SK-N-SH (cell line): ENCODE data around the gene SLC19A3. TPM values are rescaled to one million over a fixed set of nuclear protein-coding genes. Genes with fewer than 3 reads are reported as not detected.

ENCODE experiments used
- CTCF ChIA-PET: fragments of 300-600, 350-600 bp; formaldehyde crosslinking; extraction: SDS; loops from one replicate; lab custom pipeline; 2021; lab: Yijun Ruan, JAX
- POLR2A ChIA-PET: fragments of 350-600 bp; sonication (Branson Sonifier 250); formaldehyde crosslinking; extraction: SDS; loops from one replicate; lab custom pipeline; 2020; ENCODE audit warnings: antibody characterized with exemption, inconsistent platforms; lab: Yijun Ruan, JAX
- DNase-seq: peaks from one replicate; pipeline ENCODE4 v3.0.0; 2012
- H2AFZ ChIP-seq: fragments of 200-600 bp; sonication (generic); 2 replicates; pipeline ENCODE4 v1.8.1; 2016; ENCODE audit warnings: antibody characterized with exemption, mild to moderate bottlenecking, low read depth
- H3F3A ChIP-seq: fragments of 200-600 bp; sonication (generic); replicated peaks from 2 replicates; pipeline ENCODE3; 2016; ENCODE audit warnings: antibody characterized with exemption, mild to moderate bottlenecking; ENCODE audit not compliant: insufficient read depth
- H3K27ac ChIP-seq, 2 experiments: fragments of 200-500 bp in 1 of 2; fragments of 200-600 bp in 1 of 2; sonication (Bioruptor generic) in 1 of 2; sonication (generic), shearing (Covaris generic) in 1 of 2; 2 replicates each; pipeline versions ENCODE4 v1.5.1 to v1.6.1; 2014 to 2016; ENCODE audit warnings: low read depth in 2 of 2, inconsistent platforms in 1 of 2, low read length in 1 of 2, mild to moderate bottlenecking in 1 of 2, mixed read lengths in 1 of 2
- H3K27me3 ChIP-seq: fragments of 200-600 bp; sonication (generic), shearing (Covaris generic); 2 replicates; pipeline ENCODE4 v1.6.1; 2016; ENCODE audit warnings: mixed run types; ENCODE audit not compliant: insufficient read depth
- H3K36me3 ChIP-seq, 2 experiments: fragments of 200-500 bp in 1 of 2; fragments of 200-600 bp in 1 of 2; sonication (Bioruptor generic) in 1 of 2; sonication (generic) in 1 of 2; replicated peaks in 1 of 2; 2 replicates each; pipeline versions ENCODE3 to v1.5.1; 2014 to 2016; ENCODE audit warnings: low read length in 1 of 2, mild to moderate bottlenecking in 1 of 2; ENCODE audit not compliant: insufficient read depth in 2 of 2, control insufficient read depth in 1 of 2
- H3K4me1 ChIP-seq, 2 experiments: fragments of 200-500 bp in 1 of 2; fragments of 200-600 bp in 1 of 2; sonication (Bioruptor generic) in 1 of 2; sonication (generic), shearing (Covaris generic) in 1 of 2; 2 replicates each; pipeline versions ENCODE4 v1.5.1 to v1.6.1; 2014 to 2016; ENCODE audit warnings: low read depth in 1 of 2, low read length in 1 of 2, mixed run types in 1 of 2; ENCODE audit not compliant: insufficient read depth in 2 of 2, control insufficient read depth in 1 of 2
- H3K4me2 ChIP-seq: fragments of 200-600 bp; sonication (generic), shearing (Covaris generic); 2 replicates; pipeline ENCODE4 v1.6.1; 2017; ENCODE audit warnings: mixed run types
- H3K4me3 ChIP-seq, 2 experiments: fragments of 200-500 bp in 1 of 2; fragments of 200-600 bp in 1 of 2; sonication (Bioruptor generic) in 1 of 2; sonication (generic), shearing (Covaris generic) in 1 of 2; 2 replicates each; pipeline versions ENCODE4 v1.5.1 to v1.8.1; 2014 to 2016; ENCODE audit warnings: low read depth in 2 of 2, inconsistent platforms in 1 of 2, low read length in 1 of 2, mild to moderate bottlenecking in 1 of 2, mixed read lengths in 1 of 2, moderate library complexity in 1 of 2
- H3K79me2 ChIP-seq: fragments of 200-600 bp; sonication (generic); 2 replicates; pipeline ENCODE4 v1.8.1; 2017; ENCODE audit warnings: mild to moderate bottlenecking; ENCODE audit not compliant: insufficient read depth
- H3K9ac ChIP-seq: fragments of 200-600 bp; sonication (generic); 2 replicates; pipeline ENCODE4 v1.6.1; 2017; ENCODE audit warnings: mixed run types
- H3K9me2 ChIP-seq: fragments of 200-600 bp; sonication (generic); 2 replicates; pipeline ENCODE4 v1.6.1; 2017; ENCODE audit warnings: mixed run types
- H3K9me3 ChIP-seq: fragments of 200-600 bp; sonication (generic); 2 replicates; pipeline ENCODE4 v1.6.1; 2017; ENCODE audit warnings: mixed run types, mild to moderate bottlenecking, moderate library complexity
- H4K20me1 ChIP-seq: fragments of 200-600 bp; sonication (generic); 2 replicates; pipeline ENCODE4 v1.6.1; 2017; ENCODE audit warnings: mild to moderate bottlenecking, mixed run types; ENCODE audit not compliant: insufficient read depth
- CTCF ChIP-seq: fragments of 200-600 bp; sonication (generic); IDR thresholded peaks from 2 replicates; pipeline ENCODE4 v1.6.1; 2017; ENCODE audit warnings: antibody characterized with exemption, mild to moderate bottlenecking, moderate library complexity
- ELF1 ChIP-seq: IDR thresholded peaks from 2 replicates; pipeline ENCODE4 v1.4.0; 2012
- FOXM1 ChIP-seq: IDR thresholded peaks from 2 replicates; pipeline ENCODE4 v1.4.0; 2012; ENCODE audit warnings: low read depth, mild to moderate bottlenecking
- MAX ChIP-seq: IDR thresholded peaks from 2 replicates; pipeline ENCODE4 v1.4.0; 2012; ENCODE audit warnings: low read depth
- MEF2A ChIP-seq: IDR thresholded peaks from 2 replicates; pipeline ENCODE4 v1.4.0; 2012; ENCODE audit warnings: low read depth, borderline replicate concordance
- PBX3 ChIP-seq: IDR thresholded peaks from 2 replicates; pipeline ENCODE4; 2012
- RCOR1 ChIP-seq: fragments of 150-350 bp; IDR thresholded peaks from 2 replicates; pipeline ENCODE4 v1.6.1; 2017; ENCODE audit warnings: antibody characterized with exemption, low read length
- REST ChIP-seq: IDR thresholded peaks from 2 replicates; pipeline ENCODE4 v1.6.1; 2012; ENCODE audit warnings: mild to moderate bottlenecking, low read depth, low read length, moderate library complexity
- RXRA ChIP-seq: IDR thresholded peaks from 2 replicates; pipeline ENCODE4 v1.4.0; 2012; ENCODE audit warnings: low read depth, mild to moderate bottlenecking, borderline replicate concordance
- SMC3 ChIP-seq: IDR thresholded peaks from 2 replicates; pipeline ENCODE4 v1.6.1; 2012; ENCODE audit warnings: low read depth, low read length, improper control_type of control experiment
- USF2 ChIP-seq: fragments of 150-350 bp; IDR thresholded peaks from 2 replicates; pipeline ENCODE4 v1.6.1; 2017; ENCODE audit warnings: antibody characterized with exemption, low read length, low read depth, borderline replicate concordance
- YY1 ChIP-seq: IDR thresholded peaks from 2 replicates; pipeline ENCODE4 v1.4.0; 2012; ENCODE audit warnings: low read depth, mild to moderate bottlenecking
- WGBS: methylation state at CpG from one replicate; pipeline ENCODE4 v1.1.6; 2017; ENCODE audit warnings: low lambda C conversion rate; 5-methylcytosine and 5-hydroxymethylcytosine counted together
- polyA plus RNA-seq, 3 experiments: library from polyadenylated mRNA; depleted of rRNA; stranded (reverse); fragments of >200 nt; gene quantifications; 2 replicates each; pipeline ENCODE4 v1.2.3, GENCODE V29; 2012

The SLC19A3 gene
- polyA plus RNA-seq, 1 of the 3 experiments (the other 2 are of a cell fraction), result 0.02 TPM

GRCh38 chr2:227720680-227721079 is 2.9 kb upstream of the SLC19A3 start:
- H3K79me2 ChIP-seq, result no peaks in the 10 kb centered on the region
- no peaks in the 10 kb centered on the region for H3K9me2 ChIP-seq
- no peak overlapping the region for H2AFZ ChIP-seq
- no peaks in the 10 kb centered on the region for H3K9me3 ChIP-seq
- H4K20me1 ChIP-seq, result no peaks in the 10 kb centered on the region
- H3K4me1 ChIP-seq, result peaks cover 3 to 4% of the 10 kb centered on the region in 2 experiments; a peak in 1 of 4 replicates
- 44% methylated on average over 4 of the region's 4 CpGs for WGBS
- H3K9ac ChIP-seq, result no peak overlapping the region
- H3K36me3 ChIP-seq, result no peaks in the 10 kb centered on the region
- no peak overlapping the region for H3K4me2 ChIP-seq
- POLR2A ChIA-PET, result no interaction called here
- H3F3A ChIP-seq, result no peaks in the 10 kb centered on the region
- DNase-seq, result no peak
- no peak overlapping the region for H3K4me3 ChIP-seq
- CTCF ChIA-PET, result interaction anchor here (0.9 kb wide), 1 partner anchor 46 kb away, joined by 3 read pairs; no protein-coding TSS in a partner anchor
- peaks cover 43% of the 10 kb centered on the region for H3K27me3 ChIP-seq
- TF ChIP-seq MEF2A (no peak), YY1 (no peak), FOXM1 (no peak), RXRA (no peak), CTCF (no peak), PBX3 (no peak), USF2 (no peak), RCOR1 (no peak), ELF1 (no peak), SMC3 (no peak), REST (no peak), MAX (no peak)
- H3K27ac ChIP-seq, result no peak overlapping the region
